HCT116 (cell line): ENCODE data around the gene GNA12.

ENCODE experiments used
- CEBPB ChIP-seq: IDR thresholded peaks from 2 replicates; pipeline ENCODE4 v1.6.1; 2012; ENCODE audit warnings: low read depth
- EGR1 ChIP-seq: IDR thresholded peaks from 2 replicates; pipeline ENCODE4 v1.6.1; 2012; ENCODE audit warnings: low read depth
- EZH2 ChIP-seq: fragments of 200-600 bp; sonication (generic); IDR thresholded peaks from 2 replicates; pipeline ENCODE4 v1.6.1; 2017; ENCODE audit warnings: antibody characterized with exemption, mixed run types
- POLR2A ChIP-seq: IDR thresholded peaks from 2 replicates; pipeline ENCODE4 v1.7.0; 2011; ENCODE audit warnings: borderline replicate concordance; ENCODE audit not compliant: insufficient read depth, insufficient read length; ENCODE audit errors: extremely low read depth
- SP1 ChIP-seq: IDR thresholded peaks from 2 replicates; pipeline ENCODE4 v1.6.1; 2012; ENCODE audit warnings: low read depth
- TCF7L2 ChIP-seq: IDR thresholded peaks from 2 replicates; pipeline ENCODE4 v1.7.0; 2011; ENCODE audit warnings: borderline replicate concordance, inconsistent platforms; ENCODE audit not compliant: insufficient read depth, insufficient read length; ENCODE audit errors: extremely low read depth
- YY1 ChIP-seq: IDR thresholded peaks from 2 replicates; pipeline ENCODE4 v1.6.1; 2011; ENCODE audit warnings: low read length, low read depth, moderate library complexity, mild to moderate bottlenecking; ENCODE audit not compliant: insufficient replicate concordance; ENCODE audit errors: extremely low read depth
- TF ChIP-seq, protein P1 (sequence below), 3 experiments: fragments of 200-600 bp in 1 of 3; sonication (generic) in 1 of 3; IDR thresholded peaks in 2 of 3; conservative IDR thresholded peaks in 1 of 3; 2 replicates each; pipeline ENCODE4 v1.5.1; 2012 to 2017; ENCODE audit warnings: low read depth in 2 of 3, low read length in 2 of 3, antibody characterized with exemption in 1 of 3, borderline replicate concordance in 1 of 3, control low read depth in 1 of 3, mild to moderate bottlenecking in 1 of 3, mixed read lengths in 1 of 3, mixed run types in 1 of 3, moderate library complexity in 1 of 3; ENCODE audit not compliant: insufficient read depth in 1 of 3

DNA sequence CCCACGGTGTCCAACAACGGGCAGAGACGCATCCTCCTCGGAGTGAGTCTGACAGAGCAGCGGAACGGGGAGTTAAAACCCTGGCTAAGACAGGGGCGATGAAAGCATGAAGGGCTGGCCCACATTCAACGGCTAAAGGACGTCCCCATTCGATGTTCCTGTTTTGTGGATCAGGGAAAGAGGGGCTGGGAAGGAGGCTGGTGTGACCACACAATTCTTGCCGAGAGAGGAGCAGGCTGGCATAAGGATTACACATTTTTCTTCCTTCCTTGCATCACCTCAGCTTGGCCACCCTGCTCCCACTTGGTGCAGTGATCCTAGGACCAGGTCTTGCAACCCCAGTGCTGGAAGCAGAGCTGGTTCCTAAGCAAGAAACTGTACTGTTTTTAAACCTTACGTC lies 67.7 kb downstream of the GNA12 start:
- no peak for TF ChIP-seq EZH2
- TF ChIP-seq, protein P1, sequence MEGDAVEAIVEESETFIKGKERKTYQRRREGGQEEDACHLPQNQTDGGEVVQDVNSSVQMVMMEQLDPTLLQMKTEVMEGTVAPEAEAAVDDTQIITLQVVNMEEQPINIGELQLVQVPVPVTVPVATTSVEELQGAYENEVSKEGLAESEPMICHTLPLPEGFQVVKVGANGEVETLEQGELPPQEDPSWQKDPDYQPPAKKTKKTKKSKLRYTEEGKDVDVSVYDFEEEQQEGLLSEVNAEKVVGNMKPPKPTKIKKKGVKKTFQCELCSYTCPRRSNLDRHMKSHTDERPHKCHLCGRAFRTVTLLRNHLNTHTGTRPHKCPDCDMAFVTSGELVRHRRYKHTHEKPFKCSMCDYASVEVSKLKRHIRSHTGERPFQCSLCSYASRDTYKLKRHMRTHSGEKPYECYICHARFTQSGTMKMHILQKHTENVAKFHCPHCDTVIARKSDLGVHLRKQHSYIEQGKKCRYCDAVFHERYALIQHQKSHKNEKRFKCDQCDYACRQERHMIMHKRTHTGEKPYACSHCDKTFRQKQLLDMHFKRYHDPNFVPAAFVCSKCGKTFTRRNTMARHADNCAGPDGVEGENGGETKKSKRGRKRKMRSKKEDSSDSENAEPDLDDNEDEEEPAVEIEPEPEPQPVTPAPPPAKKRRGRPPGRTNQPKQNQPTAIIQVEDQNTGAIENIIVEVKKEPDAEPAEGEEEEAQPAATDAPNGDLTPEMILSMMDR (IDR thresholded peaks at IDR 0.05 in 2 of 3, conservative IDR thresholded peaks at IDR 0.05 in 1 of 3; ENCODE audit: borderline replicate concordance in 1 of 3, insufficient read depth in 1 of 3, low read depth in 2 of 3, low read length in 2 of 3): no peak
- no peak for TF ChIP-seq TCF7L2
- no peak for TF ChIP-seq YY1
- TF ChIP-seq CEBPB: no peak
- no peak for TF ChIP-seq EGR1
- TF ChIP-seq SP1: no peak
- no peak for TF ChIP-seq POLR2A
